ENCODE measurements around the gene MEST.
"Not testable (repeated sequence)": the region's sequence is repeated elsewhere in the genome, so short reads cannot be mapped to it uniquely, and the experiment has no call there.

MEST gene

GRCh38 chr7:130491841-130492522 is at the start of gene MEST:
Gene MEST, plus strand, starts transcription at chr7:130492085. Its CDS starts 229 bp downstream, at chr7:130492314.
- TF ChIP-seq CTCF (IDR thresholded peaks at IDR 0.05; ENCODE audit: low read depth, low read length): no peak
- H3K4me3 ChIP-seq (ENCODE audit: low read depth, low read length): peak within 1 kb of the TSS; percentile 60

- no peak for TF ChIP-seq CTCF (IDR thresholded peaks at IDR 0.05; ENCODE audit: low read depth, low read length)
- no peak overlapping the region for H3K4me3 ChIP-seq (ENCODE audit: low read depth, low read length)
Measured at GRCh38 chr7:130442601-130443000, 49.3 kb upstream of the MEST start.

- no peak overlapping the region for H3K4me3 ChIP-seq (ENCODE audit: low read depth, low read length)
- TF ChIP-seq CTCF (IDR thresholded peaks at IDR 0.05; ENCODE audit: low read depth, low read length): no peak
Measured at GRCh38 chr7:130444234-130444633, 47.7 kb upstream of the MEST start.

- H3K4me3 ChIP-seq (ENCODE audit: low read depth, low read length): no peak overlapping the region
- no peak for TF ChIP-seq CTCF (IDR thresholded peaks at IDR 0.05; ENCODE audit: low read depth, low read length)
Measured at GRCh38 chr7:130444751-130445407, 47.0 kb upstream of the MEST start.

GRCh38 chr7:130446259-130446658 is 45.6 kb upstream of the MEST start:
- TF ChIP-seq CTCF (IDR thresholded peaks at IDR 0.05; ENCODE audit: low read depth, low read length): no peak
- no peak overlapping the region for H3K4me3 ChIP-seq (ENCODE audit: low read depth, low read length)

- H3K4me3 ChIP-seq (ENCODE audit: low read depth, low read length): not testable (repeated sequence)
Measured at GRCh38 chr7:130451344-130451743, 40.5 kb upstream of the MEST start.

- no peak overlapping the region for H3K4me3 ChIP-seq (ENCODE audit: low read depth, low read length)
- TF ChIP-seq CTCF (IDR thresholded peaks at IDR 0.05; ENCODE audit: low read depth, low read length): no peak
Measured at GRCh38 chr7:130452951-130453350, 38.9 kb upstream of the MEST start.
